Measurements from ENCODE around the gene IGF2R. TPM values are rescaled to one million over a fixed set of nuclear protein-coding genes. Genes with fewer than 3 reads are reported as not detected.

Gene IGF2R
- total RNA-seq, 1 experiment from 2014 or later = 92.2 TPM

DNA sequence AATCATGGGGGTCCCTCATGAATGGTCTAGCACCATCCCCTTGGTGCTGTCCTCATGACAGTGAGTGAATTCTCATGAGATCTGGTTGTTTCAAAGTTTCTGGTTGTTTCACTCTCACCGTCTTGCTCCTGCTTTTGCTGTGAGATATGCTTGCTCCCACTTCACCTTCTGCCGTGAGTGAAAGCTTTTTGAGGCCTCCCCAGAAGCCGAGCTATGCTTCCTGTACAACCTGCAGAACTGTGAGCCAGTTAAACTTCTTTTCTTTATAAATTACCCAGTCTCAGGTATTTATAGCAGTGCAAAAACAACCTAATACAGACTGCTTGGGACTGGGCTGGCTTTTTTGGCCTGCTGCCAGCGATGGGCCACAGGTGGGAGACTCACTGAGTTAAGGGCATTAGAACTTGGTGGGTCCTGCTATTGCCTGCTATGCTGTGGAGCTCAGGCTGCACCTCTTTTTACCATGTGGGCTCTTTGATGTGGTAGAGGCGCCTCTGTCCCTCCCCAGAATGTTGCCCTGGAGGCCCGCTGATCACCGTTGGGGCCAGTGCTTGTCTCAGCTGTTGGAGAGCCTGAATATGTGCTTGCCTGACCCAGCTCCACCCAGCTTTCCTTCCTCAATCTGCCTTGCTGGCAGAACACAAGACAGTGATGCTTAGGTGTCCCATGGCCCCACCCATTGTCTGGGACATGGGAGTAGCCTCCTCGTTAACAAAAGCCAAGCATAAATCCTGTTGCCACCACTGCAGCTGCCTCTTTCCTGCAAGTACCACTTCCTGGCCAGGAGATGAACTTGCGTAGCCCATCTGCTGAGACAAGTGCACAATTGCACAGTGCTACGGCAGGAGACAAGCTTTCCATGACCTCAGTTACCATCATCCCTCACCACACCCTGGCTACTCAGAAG lies 47.1 kb downstream of the IGF2R start:
- intact Hi-C loops (cut with micrococcal nuclease; ENCODE audit: unreplicated experiment) = no loop called here
- Mint-ChIP-seq H3K4me1 (ENCODE audit: low read depth, unreplicated experiment) (no peaks in the 10 kb centered on the region), H3K36me3 (ENCODE audit: insufficient read depth, unreplicated experiment) (peaks cover 50% of the 10 kb centered on the region), H3K27me3 (ENCODE audit: insufficient read depth, unreplicated experiment) (no peaks in the 10 kb centered on the region), H3K27ac (ENCODE audit: unreplicated experiment) (no peak overlapping the region), H3K9me3 (ENCODE audit: unreplicated experiment) (no peaks in the 10 kb centered on the region), H3K4me3 (ENCODE audit: unreplicated experiment) (no peak overlapping the region)
- TF ChIP-seq, protein P1, sequence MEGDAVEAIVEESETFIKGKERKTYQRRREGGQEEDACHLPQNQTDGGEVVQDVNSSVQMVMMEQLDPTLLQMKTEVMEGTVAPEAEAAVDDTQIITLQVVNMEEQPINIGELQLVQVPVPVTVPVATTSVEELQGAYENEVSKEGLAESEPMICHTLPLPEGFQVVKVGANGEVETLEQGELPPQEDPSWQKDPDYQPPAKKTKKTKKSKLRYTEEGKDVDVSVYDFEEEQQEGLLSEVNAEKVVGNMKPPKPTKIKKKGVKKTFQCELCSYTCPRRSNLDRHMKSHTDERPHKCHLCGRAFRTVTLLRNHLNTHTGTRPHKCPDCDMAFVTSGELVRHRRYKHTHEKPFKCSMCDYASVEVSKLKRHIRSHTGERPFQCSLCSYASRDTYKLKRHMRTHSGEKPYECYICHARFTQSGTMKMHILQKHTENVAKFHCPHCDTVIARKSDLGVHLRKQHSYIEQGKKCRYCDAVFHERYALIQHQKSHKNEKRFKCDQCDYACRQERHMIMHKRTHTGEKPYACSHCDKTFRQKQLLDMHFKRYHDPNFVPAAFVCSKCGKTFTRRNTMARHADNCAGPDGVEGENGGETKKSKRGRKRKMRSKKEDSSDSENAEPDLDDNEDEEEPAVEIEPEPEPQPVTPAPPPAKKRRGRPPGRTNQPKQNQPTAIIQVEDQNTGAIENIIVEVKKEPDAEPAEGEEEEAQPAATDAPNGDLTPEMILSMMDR (IDR thresholded peaks at IDR 0.05; ENCODE audit: insufficient read depth in 1 of 2, low read depth in 1 of 2, low read length in 1 of 2, severe bottlenecking in 1 of 2, unreplicated experiment in 1 of 2) = no peak
- Histone ChIP-seq H3K4me3 (ENCODE audit: low read depth, low read length) (no peak overlapping the region), H3K9me3 (no peaks in the 10 kb centered on the region), H3K4me1 (no peaks in the 10 kb centered on the region), H3K27me3 (replicated peaks; ENCODE audit: control insufficient read depth, insufficient read depth, low read length) (no peaks in the 10 kb centered on the region), H3K36me3 (ENCODE audit: control insufficient read depth, insufficient read depth, low read length) (no peaks in the 10 kb centered on the region; the same call in 1 of the 2 replicates)
- no TSS peak for BruUV-seq (replicated peaks)
- no peak for DNase-seq
- POLR2A ChIA-PET = no interaction called here
- CTCF ChIA-PET = no interaction called here

DNA sequence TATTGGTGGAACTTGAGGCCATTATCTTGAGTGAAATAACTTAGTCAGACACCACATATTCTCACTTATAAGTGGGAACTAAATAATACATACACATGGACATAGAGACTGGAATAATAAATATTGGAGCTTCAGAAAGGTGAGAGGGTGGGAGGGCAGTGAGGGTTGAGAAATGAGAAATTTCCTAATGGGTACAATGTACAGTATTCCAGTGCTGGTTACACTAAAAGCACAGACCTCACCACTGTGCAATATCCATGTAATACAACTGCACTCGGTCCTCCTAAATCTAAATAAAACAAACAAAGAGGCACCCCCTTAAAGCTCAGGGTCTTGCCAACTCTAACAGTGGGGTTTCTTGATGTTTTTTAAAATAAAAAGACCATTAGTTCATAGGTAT lies 53.2 kb downstream of the IGF2R start:
- Histone ChIP-seq H3K27me3 (replicated peaks; ENCODE audit: control insufficient read depth, insufficient read depth, low read length) (no peaks in the 10 kb centered on the region), H3K36me3 (ENCODE audit: control insufficient read depth, insufficient read depth, low read length) (no peaks in the 10 kb centered on the region), H3K4me3 (ENCODE audit: low read depth, low read length) (no peak overlapping the region), H3K9me3 (no peaks in the 10 kb centered on the region), H3K4me1 (no peaks in the 10 kb centered on the region)
- Mint-ChIP-seq H3K4me1 (ENCODE audit: low read depth, unreplicated experiment) (no peaks in the 10 kb centered on the region), H3K36me3 (ENCODE audit: insufficient read depth, unreplicated experiment) (peaks cover 18% of the 10 kb centered on the region), H3K4me3 (ENCODE audit: unreplicated experiment) (no peak overlapping the region), H3K9me3 (ENCODE audit: unreplicated experiment) (no peaks in the 10 kb centered on the region), H3K27me3 (ENCODE audit: insufficient read depth, unreplicated experiment) (no peaks in the 10 kb centered on the region), H3K27ac (ENCODE audit: unreplicated experiment) (no peak overlapping the region)
- intact Hi-C loops (cut with micrococcal nuclease; ENCODE audit: unreplicated experiment) = no loop called here
- TF ChIP-seq, protein P1 (IDR thresholded peaks at IDR 0.05; ENCODE audit: insufficient read depth in 1 of 2, low read depth in 1 of 2, low read length in 1 of 2, severe bottlenecking in 1 of 2, unreplicated experiment in 1 of 2) = no peak
- BruUV-seq (replicated peaks) = no TSS peak
- POLR2A ChIA-PET = no interaction called here
- DNase-seq = no peak
- CTCF ChIA-PET = no interaction called here

DNA sequence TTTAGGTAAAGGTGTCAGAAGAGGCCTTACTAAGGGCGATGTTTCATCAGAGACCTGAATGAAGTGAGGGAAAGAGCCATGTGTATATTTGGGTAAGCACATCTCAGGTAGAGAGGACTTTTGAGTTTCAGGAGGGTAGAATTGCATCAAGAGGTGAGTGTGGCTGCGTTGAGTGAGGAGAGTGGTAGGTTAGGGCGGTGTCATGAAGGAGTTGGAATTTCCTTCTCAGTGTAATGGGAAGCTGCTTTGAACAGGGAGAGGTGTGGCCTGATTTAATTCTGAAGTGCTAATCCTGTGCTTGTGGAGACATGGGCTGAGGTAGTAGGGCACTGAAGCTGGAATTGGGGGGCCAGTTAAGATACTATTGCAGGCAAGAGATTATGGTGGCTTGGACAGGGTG lies 53.9 kb downstream of the IGF2R start:
- no peak overlapping the region for H3K4me3 Mint-ChIP-seq (ENCODE audit: unreplicated experiment)
- Histone ChIP-seq H3K4me1 (no peaks in the 10 kb centered on the region), H3K4me3 (ENCODE audit: low read depth, low read length) (no peak overlapping the region), H3K36me3 (ENCODE audit: control insufficient read depth, insufficient read depth, low read length) (no peaks in the 10 kb centered on the region; the same call in 1 of the 2 replicates), H3K27me3 (replicated peaks; ENCODE audit: control insufficient read depth, insufficient read depth, low read length) (no peaks in the 10 kb centered on the region), H3K9me3 (no peaks in the 10 kb centered on the region)
- no peaks in the 10 kb centered on the region for H3K4me1 Mint-ChIP-seq (ENCODE audit: low read depth, unreplicated experiment)
- DNase-seq = no peak
- BruUV-seq (replicated peaks) = no TSS peak
- ChIA-PET POLR2A (no interaction called here), CTCF (no interaction called here)
- no peaks in the 10 kb centered on the region for H3K9me3 Mint-ChIP-seq (ENCODE audit: unreplicated experiment)
- intact Hi-C loops (cut with micrococcal nuclease; ENCODE audit: unreplicated experiment) = no loop called here
- H3K27ac Mint-ChIP-seq (ENCODE audit: unreplicated experiment) = no peak overlapping the region
- H3K27me3 Mint-ChIP-seq (ENCODE audit: insufficient read depth, unreplicated experiment) = no peaks in the 10 kb centered on the region
- TF ChIP-seq, protein P1 (IDR thresholded peaks at IDR 0.05; ENCODE audit: insufficient read depth in 1 of 2, low read depth in 1 of 2, low read length in 1 of 2, severe bottlenecking in 1 of 2, unreplicated experiment in 1 of 2) = no peak
- H3K36me3 Mint-ChIP-seq (ENCODE audit: insufficient read depth, unreplicated experiment) = peaks cover 25% of the 10 kb centered on the region
